Ishikawa (cell line): ENCODE measurements around the gene AKAIN1.

Experiments used
- CEBPB ChIP-seq: IDR thresholded peaks from 2 replicates; pipeline ENCODE4 v1.6.1; 2012
- CREB1 ChIP-seq: IDR thresholded peaks from 2 replicates; pipeline ENCODE4 v1.6.1; 2012; ENCODE audit warnings: low read depth
- EGR1 ChIP-seq: IDR thresholded peaks from 2 replicates; pipeline ENCODE4 v1.6.1; 2012
- EP300 ChIP-seq: IDR thresholded peaks from 2 replicates; pipeline ENCODE4 v1.6.1; 2012; ENCODE audit warnings: borderline replicate concordance
- FOXM1 ChIP-seq: IDR thresholded peaks from 2 replicates; pipeline ENCODE4 v1.6.1; 2012; ENCODE audit warnings: low read depth, borderline replicate concordance
- MAX ChIP-seq: IDR thresholded peaks from 2 replicates; pipeline ENCODE4 v1.6.1; 2012
- NFIC ChIP-seq: IDR thresholded peaks from 2 replicates; pipeline ENCODE4 v1.6.1; 2012
- RAD21 ChIP-seq: IDR thresholded peaks from 2 replicates; pipeline ENCODE4 v1.6.1; 2012; ENCODE audit warnings: low read depth
- REST ChIP-seq: IDR thresholded peaks from 2 replicates; pipeline ENCODE4 v1.6.1; 2012; ENCODE audit warnings: low read depth, mild to moderate bottlenecking
- TAF1 ChIP-seq: IDR thresholded peaks from 2 replicates; pipeline ENCODE4 v1.6.1; 2012; ENCODE audit warnings: low read depth, mild to moderate bottlenecking
- TCF12 ChIP-seq: IDR thresholded peaks from 2 replicates; pipeline ENCODE4 v1.6.1; 2012; ENCODE audit warnings: low read depth
- TEAD4 ChIP-seq: IDR thresholded peaks from 2 replicates; pipeline ENCODE4 v1.6.1; 2012
- USF1 ChIP-seq: IDR thresholded peaks from 2 replicates; pipeline ENCODE4 v1.6.1; 2012
- YY1 ChIP-seq: IDR thresholded peaks from 2 replicates; pipeline ENCODE4 v1.6.1; 2012; ENCODE audit warnings: low read depth
- ZBTB7A ChIP-seq: IDR thresholded peaks from 2 replicates; pipeline ENCODE4 v1.6.1; 2012; ENCODE audit warnings: low read depth

Gene AKAIN1

GRCh38 chr18:5146093-5146492, 51.0 kb downstream of the AKAIN1 start:
- TF ChIP-seq ZBTB7A (no peak), TEAD4 (no peak), CREB1 (no peak), FOXM1 (no peak), USF1 (no peak), MAX (no peak), EP300 (no peak), RAD21 (no peak), TCF12 (no peak), EGR1 (no peak), TAF1 (no peak), REST (no peak), YY1 (no peak), NFIC (no peak), CEBPB (no peak)

- TF ChIP-seq TCF12 (no peak), ZBTB7A (no peak), TEAD4 (no peak), USF1 (no peak), NFIC (no peak)
Observed at GRCh38 chr18:5145168-5145825, 51.8 kb downstream of the AKAIN1 start.

GRCh38 chr18:5144629-5145028, 52.4 kb downstream of the AKAIN1 start:
- TF ChIP-seq ZBTB7A (no peak), TCF12 (no peak), FOXM1 (no peak)

- TF ChIP-seq EGR1 (no peak), RAD21 (no peak)
Observed at GRCh38 chr18:5142859-5143258, 54.2 kb downstream of the AKAIN1 start.

GRCh38 chr18:5142131-5142530, 54.9 kb downstream of the AKAIN1 start:
- TF ChIP-seq CREB1 (no peak), TCF12 (no peak), EP300 (no peak)

GRCh38 chr18:5137261-5137660, 59.8 kb downstream of the AKAIN1 start:
- TF ChIP-seq FOXM1 (no peak), MAX (no peak), YY1 (no peak), EP300 (no peak), RAD21 (no peak), REST (no peak), CEBPB (no peak), NFIC (no peak), ZBTB7A (no peak), CREB1 (no peak), TEAD4 (no peak), USF1 (no peak), TAF1 (no peak), TCF12 (no peak), EGR1 (no peak)
